PC-9 (cell line): ENCODE data around the gene NETO1.

Experiments
- EZH2 ChIP-seq: fragments of 200-600 bp; sonication (generic); IDR thresholded peaks from 2 replicates; pipeline ENCODE4 v1.8.0; 2017; ENCODE audit warnings: antibody characterized with exemption, low read depth
- TF ChIP-seq, protein P1 (sequence below): fragments of 200-600 bp; sonication (generic); conservative IDR thresholded peaks from 2 replicates; pipeline ENCODE4 v1.6.1; 2017; ENCODE audit warnings: mixed run types, antibody characterized with exemption, mild to moderate bottlenecking, moderate library complexity

DNA sequence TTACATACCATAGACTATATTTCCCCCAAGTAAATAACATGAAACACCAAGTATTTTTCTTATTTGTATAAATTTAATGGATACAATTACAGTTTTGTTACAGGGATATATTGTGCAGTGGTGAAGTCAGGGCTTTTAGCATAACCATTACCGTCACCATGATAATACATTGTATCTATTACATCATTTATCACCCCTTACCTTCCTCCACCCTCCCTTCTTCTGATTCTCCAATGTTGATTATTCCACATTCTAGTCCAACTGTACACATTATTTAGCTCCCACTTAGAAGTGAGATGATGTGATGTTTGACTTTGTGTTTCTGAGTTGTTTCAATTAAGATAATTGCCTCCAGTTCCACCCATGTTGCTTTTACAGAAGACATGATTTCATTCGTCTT lies 35.2 kb upstream of the NETO1 start:
- TF ChIP-seq, protein P1, sequence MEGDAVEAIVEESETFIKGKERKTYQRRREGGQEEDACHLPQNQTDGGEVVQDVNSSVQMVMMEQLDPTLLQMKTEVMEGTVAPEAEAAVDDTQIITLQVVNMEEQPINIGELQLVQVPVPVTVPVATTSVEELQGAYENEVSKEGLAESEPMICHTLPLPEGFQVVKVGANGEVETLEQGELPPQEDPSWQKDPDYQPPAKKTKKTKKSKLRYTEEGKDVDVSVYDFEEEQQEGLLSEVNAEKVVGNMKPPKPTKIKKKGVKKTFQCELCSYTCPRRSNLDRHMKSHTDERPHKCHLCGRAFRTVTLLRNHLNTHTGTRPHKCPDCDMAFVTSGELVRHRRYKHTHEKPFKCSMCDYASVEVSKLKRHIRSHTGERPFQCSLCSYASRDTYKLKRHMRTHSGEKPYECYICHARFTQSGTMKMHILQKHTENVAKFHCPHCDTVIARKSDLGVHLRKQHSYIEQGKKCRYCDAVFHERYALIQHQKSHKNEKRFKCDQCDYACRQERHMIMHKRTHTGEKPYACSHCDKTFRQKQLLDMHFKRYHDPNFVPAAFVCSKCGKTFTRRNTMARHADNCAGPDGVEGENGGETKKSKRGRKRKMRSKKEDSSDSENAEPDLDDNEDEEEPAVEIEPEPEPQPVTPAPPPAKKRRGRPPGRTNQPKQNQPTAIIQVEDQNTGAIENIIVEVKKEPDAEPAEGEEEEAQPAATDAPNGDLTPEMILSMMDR = no peak
- TF ChIP-seq EZH2 = no peak
